ENCODE data around the gene CYREN. TPM values are rescaled to one million over a fixed set of nuclear protein-coding genes. Genes with fewer than 3 reads are reported as not detected.

CYREN gene
- total and polyA plus RNA-seq, 9 of the 15 experiments (the other 6 are each of a cell fraction or from before 2014, with no cell fraction given) = 13.9 to 108 (median 88.8) TPM

GRCh38 chr7:135197343-135197742 is 26.8 kb upstream of the CYREN start:
- H4K20me1 ChIP-seq (replicated peaks; ENCODE audit: control insufficient read depth, insufficient read depth, low read length) = no peaks in the 10 kb centered on the region
- intact Hi-C loops (cut with micrococcal nuclease) = no loop called here
- in situ Hi-C loops (cut with MboI) = no loop called here
- H3K9me1 ChIP-seq (ENCODE audit: control insufficient read depth, insufficient read depth, low read length) = peaks cover 3% of the 10 kb centered on the region
- peaks cover 31% of the 10 kb centered on the region; the same call in 2 of the 3 replicates for H3K36me3 ChIP-seq (ENCODE audit: control insufficient read depth, insufficient read depth, low read length)
- no peak overlapping the region for H3K4me3 ChIP-seq
- no peak overlapping the region for H3K4me2 ChIP-seq (ENCODE audit: insufficient read depth, low read length)
- FAIRE-seq = no peak
- H3K27me3 ChIP-seq (ENCODE audit: control insufficient read depth in 2 of 2, insufficient read depth in 2 of 2, low read length in 2 of 2) = no peaks in the 10 kb centered on the region
- ChIA-PET POLR2A (interaction anchor here (1.3 to 3.0 kb wide), 2 partner anchors 9 to 27 kb away, joined by 4 to 20 read pairs; partner anchors contain the start of gene CYREN), CTCF (ENCODE audit: low intra/inter-chr PET ratio) (no interaction called here)
- DNase-seq (ENCODE audit: extremely low read depth in 1 of 4, low spot score in 3 of 4) = no peak
- H3K27ac ChIP-seq (ENCODE audit: extremely low read depth, low read depth, low read length) = no peak overlapping the region
- no peaks in the 10 kb centered on the region for H3K79me2 ChIP-seq (ENCODE audit: control insufficient read depth, insufficient read depth, low read length)
- no peaks in the 10 kb centered on the region for H3K9me3 ChIP-seq (replicated peaks; ENCODE audit: control insufficient read depth, insufficient read depth, low read depth, low read length)
- 50% methylated on average over 2 of the region's 2 CpGs for WGBS (ENCODE audit: insufficient coverage, low coverage, missing lambda C conversion rate)
- no peak for ATAC-seq
- BruUV-seq (replicated peaks) = no TSS peak
- no peak overlapping the region for H2AFZ ChIP-seq (ENCODE audit: low read depth, low read length)
- no peaks in the 10 kb centered on the region for H3K4me1 ChIP-seq (replicated peaks in 1 of 2; ENCODE audit: control insufficient read depth in 2 of 2, insufficient read depth in 2 of 2, low read length in 2 of 2)
- H3K9ac ChIP-seq (ENCODE audit: insufficient read depth in 1 of 2, low read depth in 2 of 2, low read length in 2 of 2) = 0 out of 4 replicates have a peak overlapping the region, but pooled peaks of 1 of the 2 experiments have one; percentile 53
- TF ChIP-seq HOXB6 (CRISPR knock-in tag; IDR thresholded peaks at IDR 0.05; ENCODE audit: borderline replicate concordance) = no peak
- TF ChIP-seq SIN3B (IDR thresholded peaks at IDR 0.05; ENCODE audit: low read depth) = no peak
- TF ChIP-seq ZNF3 (CRISPR knock-in tag; IDR thresholded peaks at IDR 0.05) = no peak
- no peak for TF ChIP-seq NR0B1 (IDR thresholded peaks at IDR 0.05; ENCODE audit: partially characterized antibody)
- TF ChIP-seq EHMT2 (IDR thresholded peaks at IDR 0.05) = no peak
- no peak for TF ChIP-seq SNIP1 (IDR thresholded peaks at IDR 0.05; ENCODE audit: low read depth)
- TF ChIP-seq ZBTB5 (IDR thresholded peaks at IDR 0.05) = no peak
- TF ChIP-seq UBTF (IDR thresholded peaks at IDR 0.05; ENCODE audit: borderline replicate concordance in 1 of 2, low read depth in 2 of 2, low read length in 2 of 2) = no peak
- TF ChIP-seq C11orf30 (IDR thresholded peaks at IDR 0.05; ENCODE audit: low read depth) = no peak
- no peak for TF ChIP-seq ZBTB17 (CRISPR knock-in tag; IDR thresholded peaks at IDR 0.05)
- TF ChIP-seq FOXK1 (CRISPR knock-in tag; IDR thresholded peaks at IDR 0.05; ENCODE audit: borderline replicate concordance) = no peak
- TF ChIP-seq RREB1 (CRISPR knock-in tag; IDR thresholded peaks at IDR 0.05) = no peak
